ENCODE results near the gene ALOX5.
"Not testable (repeated sequence)": the region's sequence is repeated elsewhere in the genome, so short reads cannot be mapped to it uniquely, and the experiment has no call there.

GRCh38 chr10:45340420-45340819 lies 33.6 kb upstream of the ALOX5 start:
- TF ChIP-seq POLR2A, EP300, CTCF, POLR2AphosphoS5 (IDR thresholded peaks at IDR 0.05): not testable (repeated sequence)
